CD14-positive monocyte (primary cell): Measurements from ENCODE around the gene SLC7A5. TPM values are rescaled to one million over a fixed set of nuclear protein-coding genes. Genes with fewer than 3 reads are reported as not detected.
"Not testable (repeated sequence)": the region's sequence is repeated elsewhere in the genome, so short reads cannot be mapped to it uniquely, and the experiment has no call there.

Experiments
- DNase-seq, 3 donors: peaks; one replicate each; pipeline ENCODE4 v3.0.0-alpha.2; 2011 to 2022
- H2AFZ ChIP-seq: 2 replicates; pipeline ENCODE4 v1.6.0; 2012; ENCODE audit warnings: mild to moderate bottlenecking, low read depth, low read length, inconsistent platforms; ENCODE audit not compliant: insufficient read depth, poor library complexity, severe bottlenecking
- H3K27ac ChIP-seq, 2 donors: 1 replicate in 1 of 2; 2 replicates in 1 of 2; pipeline ENCODE4 v1.5.1; 2012 to 2013; ENCODE audit warnings: low read length in 2 of 2, control low read depth in 1 of 2, inconsistent platforms in 1 of 2, low read depth in 1 of 2, mild to moderate bottlenecking in 1 of 2
- H3K27me3 ChIP-seq, 2 donors: one replicate each; pipeline versions ENCODE4 v1.6.0 to v1.6.1; 2011 to 2013; ENCODE audit warnings: low read length in 2 of 2; ENCODE audit not compliant: control insufficient read depth in 2 of 2, insufficient read depth in 2 of 2
- H3K36me3 ChIP-seq, 2 donors: replicated peaks in 1 of 2; 1 replicate in 1 of 2; 2 replicates in 1 of 2; pipeline versions ENCODE4 v1.5.1 to v1.6.1; 2012 to 2013; ENCODE audit warnings: low read length in 2 of 2, control low read depth in 1 of 2, inconsistent platforms in 1 of 2, mild to moderate bottlenecking in 1 of 2; ENCODE audit not compliant: insufficient read depth in 2 of 2, control insufficient read depth in 1 of 2
- H3K4me1 ChIP-seq, 2 donors: 1 replicate in 1 of 2; 2 replicates in 1 of 2; pipeline versions ENCODE4 v1.5.1 to v1.6.1; 2012 to 2013; ENCODE audit warnings: low read length in 2 of 2, control low read depth in 1 of 2, inconsistent platforms in 1 of 2, mild to moderate bottlenecking in 1 of 2, moderate library complexity in 1 of 2; ENCODE audit not compliant: insufficient read depth in 2 of 2, control insufficient read depth in 1 of 2
- H3K4me2 ChIP-seq: replicated peaks from 2 replicates; pipeline ENCODE3; 2012; ENCODE audit warnings: low read length, moderate library complexity, mild to moderate bottlenecking; ENCODE audit not compliant: poor library complexity, severe bottlenecking; ENCODE audit errors: extremely low read depth
- H3K4me3 ChIP-seq, 3 experiments: fragments of 200-600 bp in 1 of 3; sonication (generic) in 1 of 3; replicated peaks in 1 of 3; 1 replicate in 2 of 3; 2 replicates in 1 of 3; pipeline ENCODE4 v1.5.1; 2011 to 2013; ENCODE audit warnings: low read length in 3 of 3, mild to moderate bottlenecking in 3 of 3, control low read depth in 2 of 3, low read depth in 2 of 3, inconsistent platforms in 1 of 3, moderate library complexity in 1 of 3
- H3K79me2 ChIP-seq: 2 replicates; pipeline ENCODE4 v1.6.0; 2012; ENCODE audit warnings: mild to moderate bottlenecking, control low read depth, inconsistent platforms, low read length, moderate library complexity; ENCODE audit not compliant: insufficient read depth
- H3K9ac ChIP-seq: 2 replicates; pipeline ENCODE4 v1.6.0; 2017; ENCODE audit warnings: low read length, mild to moderate bottlenecking; ENCODE audit not compliant: insufficient read depth, poor library complexity, severe bottlenecking
- H3K9me3 ChIP-seq, 2 donors: replicated peaks in 1 of 2; 1 replicate in 1 of 2; 2 replicates in 1 of 2; pipeline versions ENCODE4 v1.5.1 to v1.6.1; 2012 to 2013; ENCODE audit warnings: low read length in 2 of 2, control low read depth in 1 of 2; ENCODE audit not compliant: control insufficient read depth in 1 of 2, insufficient read depth in 1 of 2
- H4K20me1 ChIP-seq: 2 replicates; pipeline ENCODE4 v1.6.0; 2012; ENCODE audit warnings: mild to moderate bottlenecking, low read length, control low read depth, moderate library complexity; ENCODE audit not compliant: insufficient read depth
- H3K27ac Mint-ChIP-seq, 7 donors: one replicate each; pipeline ENCODE4 v1.8.0; 2020; ENCODE audit warnings: mild to moderate bottlenecking in 7 of 7, mixed read lengths in 7 of 7, moderate library complexity in 6 of 7, inconsistent platforms in 2 of 7
- H3K27me3 Mint-ChIP-seq, 3 donors: one replicate each; pipeline ENCODE4 v1.8.0; 2021 to 2022; ENCODE audit warnings: low read depth in 3 of 3, mild to moderate bottlenecking in 3 of 3, mixed read lengths in 3 of 3, moderate library complexity in 3 of 3, inconsistent platforms in 1 of 3
- H3K36me3 Mint-ChIP-seq, 2 donors: one replicate each; pipeline ENCODE4 v1.8.0; 2020; ENCODE audit warnings: mixed read lengths in 2 of 2, inconsistent platforms in 1 of 2, mild to moderate bottlenecking in 1 of 2
- H3K4me1 Mint-ChIP-seq: one replicate; pipeline ENCODE4 v1.8.0; 2020; ENCODE audit warnings: mild to moderate bottlenecking, mixed read lengths
- H3K4me3 Mint-ChIP-seq, 2 donors: one replicate each; pipeline ENCODE4 v1.8.0; 2020; ENCODE audit warnings: mild to moderate bottlenecking in 2 of 2, mixed read lengths in 2 of 2, moderate library complexity in 1 of 2
- H3K9me3 Mint-ChIP-seq, 7 donors: one replicate each; pipeline ENCODE4 v1.8.0; 2020 to 2022; ENCODE audit warnings: mixed read lengths in 7 of 7, mild to moderate bottlenecking in 6 of 7, moderate library complexity in 6 of 7, inconsistent platforms in 2 of 7
- WGBS: methylation state at CpG from one replicate; pipeline ENCODE4 v1.1.5; 2013; ENCODE audit warnings: missing lambda C conversion rate; ENCODE audit not compliant: insufficient coverage; 5-methylcytosine and 5-hydroxymethylcytosine counted together
- intact Hi-C, 2 donors: fragments of 100-400 bp; cut with micrococcal nuclease; formaldehyde crosslinking; loops; one replicate each; pipeline versions ENCODE4 v1.15.0 to v1.15.1; 2023
- polyA plus RNA-seq, 3 donors: library from polyadenylated mRNA; depleted of rRNA in 1 of 3; unstranded in 2 of 3; stranded (reverse) in 1 of 3; fragments of 300-500 nt in 2 of 3; fragments of >200 nt in 1 of 3; fragmentation: Illumina TruSeq in 2 of 3; gene quantifications; 1 replicate in 2 of 3; 2 replicates in 1 of 3; pipeline ENCODE4 v1.2.3, GENCODE V29; 2012 to 2021

The SLC7A5 gene
- polyA plus RNA-seq, 3 donors = 0.40 to 5.8 (median 1.1) TPM

DNA sequence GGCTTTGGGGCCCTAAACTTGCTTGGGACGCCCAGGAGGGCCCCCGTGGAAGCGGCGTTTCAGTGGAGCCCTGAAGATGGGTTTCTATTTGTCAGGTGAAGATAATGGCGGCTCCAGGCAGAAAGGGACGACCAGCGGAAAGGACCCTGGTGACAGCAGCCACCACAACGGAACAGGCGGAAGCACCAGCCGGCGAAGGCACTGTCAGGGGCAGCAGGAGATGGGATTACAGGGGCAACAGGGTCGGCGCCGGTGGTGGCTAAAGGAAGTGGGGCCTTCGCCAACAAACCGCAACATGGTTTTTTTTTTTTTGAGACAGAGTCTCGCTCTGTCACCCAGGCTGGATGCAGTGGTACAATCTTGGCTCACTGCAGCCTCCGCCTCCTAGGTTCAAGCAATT, 43.4 kb upstream of the SLC7A5 start:
- H3K4me2 ChIP-seq, H3K27me3 ChIP-seq, H3K9me3 ChIP-seq, intact Hi-C loops, H3K4me1 Mint-ChIP-seq, H3K27ac ChIP-seq, H3K4me3 ChIP-seq, H3K4me1 ChIP-seq, H4K20me1 ChIP-seq, H3K36me3 Mint-ChIP-seq, H3K9me3 Mint-ChIP-seq, H3K36me3 ChIP-seq, DNase-seq, H2AFZ ChIP-seq, H3K9ac ChIP-seq, H3K79me2 ChIP-seq: not testable (repeated sequence)
- Mint-ChIP-seq H3K4me3 (peak overlapping the region in 1 of 2 donors; percentile 35), H3K27ac (peak overlapping the region in 2 of 7 donors; percentile 31 to 54), H3K27me3 (peaks cover 12 to 21% (median 18%) of the 10 kb centered on the region in 3 donors)
- 69% methylated on average over 17 of the region's 18 CpGs for WGBS

DNA sequence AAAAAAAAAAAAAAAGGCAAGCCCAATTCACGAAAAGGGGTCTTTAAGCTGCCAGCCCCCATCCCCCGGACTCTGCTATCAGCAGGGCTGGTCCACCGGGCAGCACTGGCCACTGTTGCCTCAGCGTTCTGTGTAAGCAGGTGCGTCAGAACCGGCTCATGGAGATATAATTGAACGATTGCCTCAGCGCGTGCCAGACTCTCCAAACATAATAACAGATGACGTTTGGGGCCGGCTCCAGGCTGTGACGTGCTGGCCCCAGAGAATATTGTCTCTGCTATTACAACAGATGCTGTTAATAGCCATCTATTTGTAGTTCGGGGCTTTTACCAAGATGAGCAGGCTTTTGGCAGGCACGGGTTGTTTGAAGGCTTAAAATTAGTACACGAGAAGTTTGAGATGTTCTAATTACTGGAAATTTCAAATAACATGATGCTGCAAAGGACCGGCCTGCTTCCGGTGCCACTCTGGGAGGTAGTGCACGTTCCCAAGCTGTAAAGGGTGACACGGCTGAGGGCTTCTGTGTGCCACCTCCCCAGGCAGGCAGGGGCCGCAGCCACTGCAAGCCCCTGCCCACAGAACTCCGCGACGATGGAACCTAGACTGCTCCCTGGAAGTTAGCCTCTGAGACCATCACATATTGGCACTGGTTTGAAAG, 41.9 kb upstream of the SLC7A5 start:
- H3K27me3 ChIP-seq, H3K79me2 ChIP-seq, H2AFZ ChIP-seq, H3K4me1 Mint-ChIP-seq, H3K9me3 Mint-ChIP-seq, DNase-seq, H3K4me3 ChIP-seq, H3K4me2 ChIP-seq, H3K9me3 ChIP-seq, intact Hi-C loops, H3K4me1 ChIP-seq, H3K36me3 ChIP-seq, H3K27ac Mint-ChIP-seq, H3K4me3 Mint-ChIP-seq, H3K36me3 Mint-ChIP-seq, H3K9ac ChIP-seq, H3K27ac ChIP-seq, H4K20me1 ChIP-seq: not testable (repeated sequence)
- H3K27me3 Mint-ChIP-seq = peaks cover 14 to 26% (median 20%) of the 10 kb centered on the region in 3 donors
- WGBS = 99% methylated on average over 10 of the region's 23 CpGs
